D721Med (cell line): Measurements from ENCODE around the gene ADCY9.

Experiments used
- DNase-seq: peaks from one replicate; pipeline ENCODE4 v3.0.0; 2011; ENCODE audit warnings: low spot score; ENCODE audit not compliant: insufficient read length
- FAIRE-seq: peaks from 2 replicates; lab custom pipeline; 2011; peaks lifted over from hg19 to GRCh38; lab: Jason Lieb, UNC
- TF ChIP-seq, protein P1 (sequence below): IDR thresholded peaks from 2 replicates; pipeline ENCODE4 v1.5.1; 2012; ENCODE audit warnings: mild to moderate bottlenecking, control low read depth; ENCODE audit not compliant: insufficient read depth; ENCODE audit errors: missing control alignments

Gene ADCY9

DNA sequence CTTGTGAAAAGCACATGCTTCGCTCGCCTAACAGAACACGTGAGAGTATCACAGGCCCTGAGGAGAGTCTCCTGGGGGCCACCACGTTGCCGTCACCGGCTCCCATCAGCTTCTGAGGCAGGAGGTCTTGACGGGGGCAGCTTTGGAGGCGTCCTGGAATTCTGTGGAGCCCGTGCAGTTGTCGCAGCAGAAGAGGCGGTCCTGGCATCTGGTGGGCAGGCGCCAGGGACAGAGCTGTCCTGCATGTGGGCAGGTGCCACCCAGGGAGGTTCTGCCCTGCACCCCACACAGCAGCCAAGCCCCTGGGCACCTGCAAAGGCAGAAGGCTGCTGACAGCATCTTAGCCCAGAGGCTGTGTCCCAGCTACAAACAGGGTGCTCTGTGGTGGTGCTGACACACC, 136.7 kb downstream of the ADCY9 start:
- TF ChIP-seq, protein P1, sequence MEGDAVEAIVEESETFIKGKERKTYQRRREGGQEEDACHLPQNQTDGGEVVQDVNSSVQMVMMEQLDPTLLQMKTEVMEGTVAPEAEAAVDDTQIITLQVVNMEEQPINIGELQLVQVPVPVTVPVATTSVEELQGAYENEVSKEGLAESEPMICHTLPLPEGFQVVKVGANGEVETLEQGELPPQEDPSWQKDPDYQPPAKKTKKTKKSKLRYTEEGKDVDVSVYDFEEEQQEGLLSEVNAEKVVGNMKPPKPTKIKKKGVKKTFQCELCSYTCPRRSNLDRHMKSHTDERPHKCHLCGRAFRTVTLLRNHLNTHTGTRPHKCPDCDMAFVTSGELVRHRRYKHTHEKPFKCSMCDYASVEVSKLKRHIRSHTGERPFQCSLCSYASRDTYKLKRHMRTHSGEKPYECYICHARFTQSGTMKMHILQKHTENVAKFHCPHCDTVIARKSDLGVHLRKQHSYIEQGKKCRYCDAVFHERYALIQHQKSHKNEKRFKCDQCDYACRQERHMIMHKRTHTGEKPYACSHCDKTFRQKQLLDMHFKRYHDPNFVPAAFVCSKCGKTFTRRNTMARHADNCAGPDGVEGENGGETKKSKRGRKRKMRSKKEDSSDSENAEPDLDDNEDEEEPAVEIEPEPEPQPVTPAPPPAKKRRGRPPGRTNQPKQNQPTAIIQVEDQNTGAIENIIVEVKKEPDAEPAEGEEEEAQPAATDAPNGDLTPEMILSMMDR: no peak
- DNase-seq: no peak
- no peak for FAIRE-seq

DNA sequence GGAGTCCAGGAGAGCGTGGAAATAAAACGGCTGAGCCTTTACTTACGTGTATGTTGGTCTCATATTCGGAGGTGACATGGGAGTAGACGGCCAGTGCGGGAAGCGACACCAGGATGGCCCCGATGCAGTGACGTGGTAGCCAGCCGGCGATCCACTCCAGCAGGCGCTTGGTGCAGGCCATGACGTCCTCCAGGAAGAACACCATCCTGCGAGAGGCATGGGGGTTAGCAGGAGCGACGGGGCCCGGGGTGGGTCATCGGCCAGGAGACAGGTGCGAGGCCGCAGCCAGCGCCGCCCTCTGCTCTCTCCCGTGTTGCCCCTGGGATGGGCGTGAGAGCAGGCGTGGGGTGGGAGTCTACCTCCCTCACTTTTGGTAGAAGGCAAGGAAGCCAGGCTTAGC, 137.2 kb downstream of the ADCY9 start:
- FAIRE-seq (no peak), DNase-seq (no peak)
- TF ChIP-seq, protein P1: no peak

DNA sequence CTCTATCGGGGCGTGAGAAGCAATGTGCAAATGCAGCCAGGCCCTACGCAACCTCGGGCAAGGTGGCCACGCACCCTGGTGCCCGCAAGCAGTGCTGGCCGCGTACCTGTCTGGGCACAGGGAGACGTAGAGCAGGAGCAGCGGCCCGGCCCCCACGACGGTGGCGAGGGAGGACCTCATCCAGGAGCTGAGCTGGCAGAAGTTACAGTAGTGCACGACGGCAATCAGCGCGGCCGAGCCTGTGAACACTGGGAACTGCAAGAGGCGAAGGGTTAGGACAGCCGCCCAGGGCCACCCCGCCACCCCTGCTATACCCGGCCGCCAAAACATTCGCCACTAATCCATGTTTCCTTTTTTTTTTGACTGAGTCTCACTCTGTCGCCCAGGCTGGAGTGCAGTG, 138.9 kb downstream of the ADCY9 start:
- FAIRE-seq: no peak
- no peak for DNase-seq
- TF ChIP-seq, protein P1: no peak

DNA sequence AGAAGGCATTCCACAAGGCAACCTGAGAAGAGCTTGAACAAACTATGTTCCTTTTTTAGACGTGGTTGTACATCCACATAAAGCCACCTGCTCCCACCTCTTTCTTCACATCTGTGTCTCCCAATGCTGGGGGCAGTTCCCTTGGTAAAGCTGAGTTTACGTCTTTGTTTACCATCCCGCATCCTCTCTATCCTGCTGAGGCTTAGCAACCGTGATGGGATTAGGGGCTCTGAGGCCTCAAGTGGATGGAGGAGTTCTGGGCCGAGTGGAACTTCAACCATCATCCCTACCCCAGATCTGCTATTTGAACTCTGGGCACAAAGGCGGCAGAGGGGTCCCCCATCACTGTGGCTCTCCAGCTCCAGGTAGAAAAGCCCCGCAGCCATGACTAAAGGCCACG, 141.5 kb downstream of the ADCY9 start:
- peak; percentile 84 for DNase-seq
- FAIRE-seq: peak; percentile 25
- TF ChIP-seq, protein P1: no peak

DNA sequence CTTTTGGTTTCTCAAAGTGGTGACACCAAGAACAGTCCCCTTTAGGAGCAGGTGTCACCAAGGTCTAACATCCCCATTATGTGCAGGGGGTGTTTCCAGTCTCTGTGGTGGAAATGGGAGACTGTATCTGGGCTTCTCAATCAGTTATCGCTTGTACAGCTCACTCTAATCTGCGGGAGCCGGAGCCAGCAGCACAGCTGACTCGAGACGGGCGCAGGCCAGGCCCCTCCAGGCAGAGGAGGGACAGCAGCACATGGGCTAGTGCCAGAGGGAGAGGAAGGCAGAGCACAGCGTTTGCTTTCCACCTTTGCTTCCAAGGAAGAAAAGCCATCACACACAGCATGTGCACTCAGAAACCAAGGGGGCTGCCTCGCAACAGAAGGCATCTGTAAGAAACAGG, 144.5 kb downstream of the ADCY9 start:
- TF ChIP-seq, protein P1: no peak
- DNase-seq: no peak
- no peak for FAIRE-seq

DNA sequence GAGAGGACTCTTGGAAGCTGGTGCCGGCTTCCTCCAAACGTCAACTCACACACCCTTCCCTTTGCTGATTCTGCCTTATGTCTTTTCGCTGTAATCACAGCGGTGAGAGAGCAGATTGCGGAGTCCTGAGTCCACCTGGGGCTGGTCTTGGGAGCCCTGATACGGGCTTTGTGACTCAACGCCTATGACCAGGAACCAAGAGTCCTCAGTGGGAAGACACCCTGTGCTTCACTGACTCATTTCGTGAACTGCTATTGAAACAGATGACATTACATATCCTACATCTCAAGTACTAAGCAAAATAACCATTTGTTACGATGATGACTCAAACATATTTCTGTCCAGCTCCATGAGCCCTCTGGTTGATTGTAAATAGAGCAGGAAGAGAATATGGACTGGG, 145.0 kb downstream of the ADCY9 start:
- TF ChIP-seq, protein P1: no peak
- FAIRE-seq (no peak), DNase-seq (no peak)

DNA sequence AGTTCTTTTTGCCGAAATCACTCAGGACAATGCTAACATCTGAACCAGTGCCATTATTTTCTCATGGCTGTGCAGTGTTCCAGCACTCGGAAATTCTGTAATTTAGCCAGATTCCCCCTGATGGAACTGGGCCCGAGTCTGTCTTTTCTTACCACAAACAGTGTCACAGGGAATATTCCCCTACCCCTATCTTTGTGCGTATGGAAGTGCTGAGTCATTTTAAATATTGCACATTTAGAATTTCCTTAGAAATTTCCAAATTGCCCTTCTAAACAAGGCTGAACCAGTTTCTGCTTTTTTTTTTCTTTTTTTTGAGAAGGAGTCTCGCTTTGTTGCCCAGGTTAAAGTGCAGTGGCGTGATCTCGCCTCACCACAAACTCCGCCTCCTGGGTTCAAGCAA, 147.7 kb downstream of the ADCY9 start:
- DNase-seq (no peak), FAIRE-seq (no peak)
- TF ChIP-seq, protein P1: no peak
